H9 (cell line): ENCODE data around the gene CDK14. TPM values are rescaled to one million over a fixed set of nuclear protein-coding genes. Genes with fewer than 3 reads are reported as not detected.
A peak's percentile ranks its signal among the peaks of the same experiment; 100 is the strongest.

Source experiments
- DNase-seq: peaks from one replicate; pipeline ENCODE4 v3.0.0-alpha.2; 2017
- H2AFZ ChIP-seq: one replicate; pipeline ENCODE4 v1.6.1; 2013; ENCODE audit warnings: mild to moderate bottlenecking, low read length, control low read depth, moderate library complexity
- H2AK5ac ChIP-seq: 2 replicates; pipeline ENCODE4 v1.6.1; 2013; ENCODE audit warnings: low read length, control low read depth, mixed read lengths; ENCODE audit not compliant: insufficient read length
- H2BK120ac ChIP-seq: one replicate; pipeline ENCODE4 v1.6.1; 2013; ENCODE audit warnings: low read depth, mild to moderate bottlenecking, low read length, control low read depth, inconsistent platforms; ENCODE audit not compliant: poor library complexity, severe bottlenecking
- H2BK12ac ChIP-seq: 2 replicates; pipeline ENCODE4 v1.6.1; 2013; ENCODE audit warnings: low read length, control low read depth, mixed read lengths, low read depth; ENCODE audit not compliant: insufficient read length
- H2BK15ac ChIP-seq: 2 replicates; pipeline ENCODE4 v1.6.1; 2013; ENCODE audit warnings: low read depth, low read length, control low read depth
- H2BK20ac ChIP-seq: one replicate; pipeline ENCODE4 v1.6.1; 2013; ENCODE audit warnings: low read depth, mild to moderate bottlenecking, low read length, control low read depth, inconsistent platforms; ENCODE audit not compliant: poor library complexity, severe bottlenecking
- H2BK5ac ChIP-seq: 2 replicates; pipeline ENCODE4 v1.6.1; 2013; ENCODE audit warnings: low read length, control low read depth, mixed read lengths; ENCODE audit not compliant: insufficient read length
- H3K14ac ChIP-seq: 2 replicates; pipeline ENCODE4 v1.6.1; 2013; ENCODE audit warnings: low read length, control low read depth; ENCODE audit not compliant: insufficient read depth
- H3K18ac ChIP-seq: 2 replicates; pipeline ENCODE4 v1.6.1; 2013; ENCODE audit warnings: low read depth, mild to moderate bottlenecking, mixed read lengths, low read length, control low read depth; ENCODE audit not compliant: insufficient read length
- H3K23ac ChIP-seq: 2 replicates; pipeline ENCODE4 v1.6.1; 2013; ENCODE audit warnings: low read length, control low read depth, mixed read lengths, low read depth; ENCODE audit not compliant: insufficient read length
- H3K23me2 ChIP-seq: 2 replicates; pipeline ENCODE4 v1.6.1; 2013; ENCODE audit warnings: low read depth, mild to moderate bottlenecking, mixed read lengths, low read length, control low read depth; ENCODE audit not compliant: insufficient read length, poor library complexity, severe bottlenecking
- H3K27ac ChIP-seq: 2 replicates; pipeline ENCODE4 v1.5.1; 2013; ENCODE audit warnings: low read length, control low read depth, mixed read lengths, low read depth; ENCODE audit not compliant: insufficient read length
- H3K27me3 ChIP-seq: 2 replicates; pipeline ENCODE4 v1.6.1; 2013; ENCODE audit warnings: low read length, control low read depth, inconsistent platforms; ENCODE audit not compliant: insufficient read depth
- H3K4ac ChIP-seq: 2 replicates; pipeline ENCODE4 v1.6.1; 2013; ENCODE audit warnings: low read depth, mild to moderate bottlenecking, control low read depth, inconsistent platforms, low read length, moderate library complexity
- H3K4me1 ChIP-seq: 2 replicates; pipeline ENCODE4 v1.6.1; 2013; ENCODE audit warnings: low read length, control low read depth, inconsistent platforms; ENCODE audit not compliant: insufficient read depth
- H3K4me2 ChIP-seq: 2 replicates; pipeline ENCODE4 v1.6.1; 2013; ENCODE audit warnings: low read length, control low read depth, mixed read lengths; ENCODE audit not compliant: insufficient read length, insufficient read depth
- H3K56ac ChIP-seq: 2 replicates; pipeline ENCODE4 v1.6.1; 2013; ENCODE audit warnings: low read depth, mild to moderate bottlenecking, mixed read lengths, low read length, control low read depth; ENCODE audit not compliant: insufficient read length
- H3K79me1 ChIP-seq: 2 replicates; pipeline ENCODE4 v1.6.1; 2013; ENCODE audit warnings: low read depth, mild to moderate bottlenecking, moderate library complexity, low read length, control low read depth, inconsistent platforms; ENCODE audit not compliant: insufficient read depth, poor library complexity, severe bottlenecking
- H3K79me2 ChIP-seq: 2 replicates; pipeline ENCODE4 v1.6.1; 2013; ENCODE audit warnings: low read length, control low read depth, inconsistent platforms; ENCODE audit not compliant: insufficient read depth
- H3K9ac ChIP-seq: 2 replicates; pipeline ENCODE4 v1.6.1; 2013; ENCODE audit warnings: low read length, control low read depth, mixed read lengths; ENCODE audit not compliant: insufficient read length; ENCODE audit errors: extremely low read depth
- H3K9me3 ChIP-seq: one replicate; pipeline ENCODE4 v1.6.1; 2013; ENCODE audit warnings: low read depth, low read length, inconsistent platforms; ENCODE audit not compliant: control insufficient read depth
- H3T11ph ChIP-seq: one replicate; pipeline ENCODE4 v1.6.1; 2013; ENCODE audit warnings: mild to moderate bottlenecking, low read length, control low read depth, inconsistent platforms
- H4K20me1 ChIP-seq: one replicate; pipeline ENCODE4 v1.6.1; 2013; ENCODE audit not compliant: control insufficient read depth, insufficient read length, insufficient read depth
- H4K5ac ChIP-seq: 2 replicates; pipeline ENCODE4 v1.6.1; 2013; ENCODE audit warnings: low read depth, mild to moderate bottlenecking, mixed read lengths, low read length, control low read depth; ENCODE audit not compliant: insufficient read length
- H4K8ac ChIP-seq: replicated peaks from 2 replicates; pipeline ENCODE4 v1.6.1; 2013; ENCODE audit warnings: low read length, control low read depth, mixed read lengths, low read depth; ENCODE audit not compliant: insufficient read length
- H4K91ac ChIP-seq: 2 replicates; pipeline ENCODE4 v1.6.1; 2013; ENCODE audit warnings: low read depth, mild to moderate bottlenecking, moderate library complexity, mixed read lengths, low read length, control low read depth; ENCODE audit not compliant: insufficient read length
- H3K27ac Mint-ChIP-seq, 3 experiments: 2 replicates in 2 of 3; 3 replicates in 1 of 3; pipeline ENCODE4 v1.8.0; 2020 to 2021; ENCODE audit warnings: mixed read lengths in 3 of 3, mild to moderate bottlenecking in 1 of 3, moderate library complexity in 1 of 3
- H3K27me3 Mint-ChIP-seq: 2 replicates; pipeline ENCODE4 v1.8.0; 2021; ENCODE audit warnings: low read depth, mild to moderate bottlenecking, moderate library complexity, mixed read lengths
- H3K36me3 Mint-ChIP-seq, 3 experiments: 2 replicates in 2 of 3; 3 replicates in 1 of 3; pipeline ENCODE4 v1.8.0; 2020 to 2021; ENCODE audit warnings: low read depth in 3 of 3, mixed read lengths in 3 of 3; ENCODE audit not compliant: insufficient read depth in 1 of 3
- H3K4me1 Mint-ChIP-seq, 2 experiments: 2 replicates each; pipeline ENCODE4 v1.8.0; 2020; ENCODE audit warnings: mixed read lengths in 2 of 2
- H3K4me3 Mint-ChIP-seq, 2 experiments: 2 replicates in 1 of 2; 3 replicates in 1 of 2; pipeline ENCODE4 v1.8.0; 2020 to 2021; ENCODE audit warnings: mild to moderate bottlenecking in 2 of 2, mixed read lengths in 2 of 2, moderate library complexity in 1 of 2
- H3K9me3 Mint-ChIP-seq, 2 experiments: 2 replicates in 1 of 2; 3 replicates in 1 of 2; pipeline ENCODE4 v1.8.0; 2020; ENCODE audit warnings: mild to moderate bottlenecking in 2 of 2, mixed read lengths in 2 of 2, moderate library complexity in 1 of 2
- CTCF ChIP-seq: fragments of 200-600 bp; sonication (generic); conservative IDR thresholded peaks from 3 replicates; pipeline ENCODE4 v1.8.0; 2021; ENCODE audit warnings: antibody characterized with exemption, mild to moderate bottlenecking
- WGBS: extraction: QIAGEN DNeasy Blood & Tissue Kit; methylation state at CpG from one replicate; pipeline ENCODE4 v1.1.7; 2013; ENCODE audit warnings: missing lambda C conversion rate, low lambda C conversion rate, mixed read lengths; ENCODE audit not compliant: insufficient read length; ENCODE audit errors: extremely low coverage; 5-methylcytosine and 5-hydroxymethylcytosine counted together
- total RNA-seq: library from RNA; stranded (reverse); gene quantifications from 2 replicates; pipeline ENCODE4 v1.2.1, GENCODE V29; 2021

The CDK14 gene
- total RNA-seq, 1 experiment from 2014 or later: 23.9 TPM

DNA sequence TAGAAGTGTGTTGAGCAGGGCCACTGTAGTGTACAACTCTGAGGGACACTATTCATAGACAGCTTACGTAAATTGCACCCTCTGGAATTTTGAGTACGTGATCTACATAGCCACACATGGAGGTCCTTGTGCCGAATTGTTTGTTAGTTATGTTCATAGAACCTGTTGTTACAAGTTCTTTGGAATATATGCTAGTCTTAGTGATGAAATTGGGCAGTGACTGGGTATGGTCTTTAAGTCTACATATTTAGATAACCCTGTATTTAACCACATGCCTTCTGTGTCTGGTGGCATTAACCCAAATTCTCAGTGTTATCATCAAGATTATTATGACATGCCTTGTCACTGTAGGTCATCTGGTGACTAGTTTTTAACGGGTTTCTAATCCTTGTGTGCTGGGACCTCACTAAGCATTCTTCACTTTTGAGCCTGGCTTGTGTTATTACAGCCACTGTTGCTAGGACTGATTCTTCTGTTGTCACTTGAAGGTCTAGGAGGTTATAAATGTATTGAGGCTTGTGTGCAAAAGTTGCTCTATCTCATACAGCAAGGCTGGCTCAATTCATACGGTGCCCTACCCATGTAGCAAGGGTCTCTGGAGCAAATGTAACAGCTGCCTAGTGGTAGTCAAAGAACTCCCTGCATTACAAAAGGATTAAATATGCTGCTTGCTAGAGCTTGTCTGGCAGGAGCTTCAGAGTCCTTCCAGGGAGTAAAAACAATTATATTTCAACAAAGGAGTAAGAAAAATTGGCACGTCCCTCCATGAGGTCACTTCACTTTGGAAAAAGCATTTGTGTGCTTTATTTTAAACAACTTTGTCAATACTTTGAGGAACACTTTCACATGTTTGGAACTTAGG lies 65.4 kb downstream of the CDK14 start:
- Mint-ChIP-seq H3K4me1 (peaks cover 35 to 36% of the 10 kb centered on the region in 2 experiments), H3K9me3 (no peaks in the 10 kb centered on the region; a peak in 1 of 5 replicates), H3K4me3 (peak overlapping the region in 1 of 2 experiments; percentile 51; a peak in 2 of 5 replicates), H3K27me3 (no peaks in the 10 kb centered on the region), H3K27ac (peak overlapping the region; percentile 40 to 70 (median 57); a peak in 4 of 7 replicates), H3K36me3 (no peaks in the 10 kb centered on the region; a peak in 2 of 7 replicates)
- no peak overlapping the region for H2BK120ac ChIP-seq
- no peak overlapping the region for H4K8ac ChIP-seq
- H3K4ac ChIP-seq: no peak overlapping the region
- no peaks in the 10 kb centered on the region for H3K23me2 ChIP-seq
- no peak overlapping the region for H2AFZ ChIP-seq
- H3K4me1 ChIP-seq: peaks cover 13% of the 10 kb centered on the region; the same call in 1 of the 2 replicates
- H4K91ac ChIP-seq: no peak overlapping the region
- peak overlapping the region; percentile 7 for H3K4me2 ChIP-seq
- no peaks in the 10 kb centered on the region for H3K27me3 ChIP-seq
- H3K14ac ChIP-seq: no peak overlapping the region
- no peak overlapping the region for H3K18ac ChIP-seq
- no peaks in the 10 kb centered on the region for H4K20me1 ChIP-seq
- H3K79me1 ChIP-seq: no peaks in the 10 kb centered on the region
- H2BK15ac ChIP-seq: no peak overlapping the region
- no peak overlapping the region for H3T11ph ChIP-seq
- no peak overlapping the region for H3K23ac ChIP-seq
- no peak overlapping the region for H3K9ac ChIP-seq
- peaks cover 4% of the 10 kb centered on the region; the same call in 1 of the 2 replicates for H3K79me2 ChIP-seq
- no peak for DNase-seq
- H4K5ac ChIP-seq: no peak overlapping the region
- no peak overlapping the region for H2BK12ac ChIP-seq
- H3K56ac ChIP-seq: no peak overlapping the region
- no CpG with 5 or more reads among the region's 6 CpGs for WGBS
- H2BK20ac ChIP-seq: no peak overlapping the region
- no peak for TF ChIP-seq CTCF
- no peak overlapping the region for H2BK5ac ChIP-seq
- no peaks in the 10 kb centered on the region for H3K9me3 ChIP-seq
- no peak overlapping the region for H2AK5ac ChIP-seq
- no peak overlapping the region for H3K27ac ChIP-seq
